A673 (cell line): ENCODE results near the gene PRELID2. TPM values are rescaled to one million over a fixed set of nuclear protein-coding genes. Genes with fewer than 3 reads are reported as not detected.

ENCODE experiments used
- BruUV-seq: library from RNA; stranded (reverse); fragments of 400-500 nt; replicated peaks from 2 replicates; lab custom pipeline; 2021; lab: Mats Ljungman, UMichigan
- CTCF ChIA-PET: fragments of 300-600 bp; sonication (Branson Sonifier 250); formaldehyde crosslinking; loops from one replicate; lab custom pipeline; 2022; ENCODE audit warnings: antibody characterized with exemption; lab: Charles Lee
- POLR2A ChIA-PET: fragments of 300-600 bp; sonication (Branson Sonifier 250); formaldehyde crosslinking; loops from one replicate; lab custom pipeline; 2022; ENCODE audit warnings: antibody characterized with exemption; ENCODE audit not compliant: low non-redundant PET; lab: Charles Lee
- DNase-seq: peaks from one replicate; pipeline ENCODE4 v3.0.0-alpha.2; 2015; ENCODE audit warnings: low spot score
- H3K27ac ChIP-seq: fragments of 200-600 bp; sonication (generic); 2 replicates; pipeline ENCODE4 v1.5.1; 2016; ENCODE audit warnings: mixed run types, low read depth, mild to moderate bottlenecking, mixed read lengths, antibody characterized with exemption, low read length; ENCODE audit not compliant: poor library complexity, severe bottlenecking
- H3K27me3 ChIP-seq: fragments of 200-600 bp; sonication (generic); replicated peaks from 2 replicates; pipeline ENCODE4 v1.6.1; 2017; ENCODE audit warnings: mixed run types, low read depth, mild to moderate bottlenecking, mixed read lengths, antibody characterized with exemption, low read length; ENCODE audit not compliant: insufficient read depth, poor library complexity
- H3K36me3 ChIP-seq: fragments of 200-600 bp; sonication (generic); 2 replicates; pipeline ENCODE4 v1.6.1; 2016; ENCODE audit warnings: mixed run types, mild to moderate bottlenecking, mixed read lengths, antibody characterized with exemption, low read length; ENCODE audit not compliant: insufficient read depth, poor library complexity, severe bottlenecking
- H3K4me1 ChIP-seq: fragments of 200-600 bp; sonication (generic); 2 replicates; pipeline ENCODE4 v1.6.1; 2017; ENCODE audit warnings: mixed run types, mild to moderate bottlenecking, mixed read lengths, antibody characterized with exemption, low read length; ENCODE audit not compliant: insufficient read depth, poor library complexity, severe bottlenecking
- H3K4me3 ChIP-seq: fragments of 200-600 bp; sonication (generic); 2 replicates; pipeline ENCODE4 v1.5.1; 2016; ENCODE audit warnings: low read depth, mixed run types, mild to moderate bottlenecking, mixed read lengths, low read length; ENCODE audit not compliant: poor library complexity, severe bottlenecking
- H3K9me3 ChIP-seq: fragments of 200-600 bp; sonication (generic); 2 replicates; pipeline ENCODE4 v1.6.1; 2016; ENCODE audit warnings: mixed run types, low read depth, mild to moderate bottlenecking, mixed read lengths, antibody characterized with exemption, low read length; ENCODE audit not compliant: poor library complexity, severe bottlenecking
- EZH2 ChIP-seq: fragments of 200-600 bp; sonication (generic); IDR thresholded peaks from 2 replicates; pipeline ENCODE4 v1.6.1; 2017; ENCODE audit warnings: borderline replicate concordance, low read depth, mild to moderate bottlenecking, mixed read lengths, antibody characterized with exemption, low read length; ENCODE audit not compliant: poor library complexity, severe bottlenecking
- intact Hi-C: fragments of 100-400 bp; cut with micrococcal nuclease; formaldehyde crosslinking; loops from one replicate; pipeline ENCODE4 v1.10.0; 2022; ENCODE audit not compliant: unreplicated experiment
- total RNA-seq: library from RNA; stranded (reverse); gene quantifications from 2 replicates; pipeline ENCODE4 v1.2.3, GENCODE V29; 2021
- TF ChIP-seq, protein P1 (sequence below): fragments of 300-800, 200-600 bp; sonication (generic); conservative IDR thresholded peaks from 2 replicates; pipeline ENCODE4 v1.5.1; 2017; ENCODE audit warnings: low read depth, mild to moderate bottlenecking, antibody characterized with exemption, low read length, moderate library complexity, mixed read lengths

PRELID2 gene
- total RNA-seq, 1 experiment from 2014 or later: 50.2 TPM

DNA sequence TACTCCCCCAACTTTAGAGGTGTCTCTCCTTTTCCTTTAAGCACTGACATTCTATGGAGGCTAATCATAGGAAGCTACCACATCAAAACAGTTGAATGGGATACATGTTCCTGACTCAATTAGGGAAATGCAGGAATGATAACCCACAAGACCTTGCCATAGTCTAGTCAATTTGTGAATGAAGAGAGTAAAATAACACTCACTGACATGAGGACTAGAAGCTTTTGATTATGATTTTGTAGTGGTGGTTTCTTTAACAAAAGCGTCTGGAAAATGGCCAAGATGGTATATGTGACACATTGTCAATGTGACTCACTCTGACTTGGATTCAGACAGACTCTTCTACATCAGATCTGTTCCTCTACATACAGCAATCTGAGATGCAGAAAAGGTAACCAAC, 13.7 kb upstream of the PRELID2 start:
- Histone ChIP-seq H3K4me1 (no peaks in the 10 kb centered on the region), H3K9me3 (no peaks in the 10 kb centered on the region), H3K27me3 (no peaks in the 10 kb centered on the region), H3K36me3 (no peaks in the 10 kb centered on the region), H3K4me3 (no peak overlapping the region), H3K27ac (no peak overlapping the region)
- peak; percentile 42 for DNase-seq
- POLR2A ChIA-PET: no interaction called here
- intact Hi-C loops: no loop called here
- BruUV-seq: no TSS peak
- TF ChIP-seq, protein P1, sequence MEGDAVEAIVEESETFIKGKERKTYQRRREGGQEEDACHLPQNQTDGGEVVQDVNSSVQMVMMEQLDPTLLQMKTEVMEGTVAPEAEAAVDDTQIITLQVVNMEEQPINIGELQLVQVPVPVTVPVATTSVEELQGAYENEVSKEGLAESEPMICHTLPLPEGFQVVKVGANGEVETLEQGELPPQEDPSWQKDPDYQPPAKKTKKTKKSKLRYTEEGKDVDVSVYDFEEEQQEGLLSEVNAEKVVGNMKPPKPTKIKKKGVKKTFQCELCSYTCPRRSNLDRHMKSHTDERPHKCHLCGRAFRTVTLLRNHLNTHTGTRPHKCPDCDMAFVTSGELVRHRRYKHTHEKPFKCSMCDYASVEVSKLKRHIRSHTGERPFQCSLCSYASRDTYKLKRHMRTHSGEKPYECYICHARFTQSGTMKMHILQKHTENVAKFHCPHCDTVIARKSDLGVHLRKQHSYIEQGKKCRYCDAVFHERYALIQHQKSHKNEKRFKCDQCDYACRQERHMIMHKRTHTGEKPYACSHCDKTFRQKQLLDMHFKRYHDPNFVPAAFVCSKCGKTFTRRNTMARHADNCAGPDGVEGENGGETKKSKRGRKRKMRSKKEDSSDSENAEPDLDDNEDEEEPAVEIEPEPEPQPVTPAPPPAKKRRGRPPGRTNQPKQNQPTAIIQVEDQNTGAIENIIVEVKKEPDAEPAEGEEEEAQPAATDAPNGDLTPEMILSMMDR: no peak
- TF ChIP-seq EZH2: no peak
- CTCF ChIA-PET: no interaction called here

DNA sequence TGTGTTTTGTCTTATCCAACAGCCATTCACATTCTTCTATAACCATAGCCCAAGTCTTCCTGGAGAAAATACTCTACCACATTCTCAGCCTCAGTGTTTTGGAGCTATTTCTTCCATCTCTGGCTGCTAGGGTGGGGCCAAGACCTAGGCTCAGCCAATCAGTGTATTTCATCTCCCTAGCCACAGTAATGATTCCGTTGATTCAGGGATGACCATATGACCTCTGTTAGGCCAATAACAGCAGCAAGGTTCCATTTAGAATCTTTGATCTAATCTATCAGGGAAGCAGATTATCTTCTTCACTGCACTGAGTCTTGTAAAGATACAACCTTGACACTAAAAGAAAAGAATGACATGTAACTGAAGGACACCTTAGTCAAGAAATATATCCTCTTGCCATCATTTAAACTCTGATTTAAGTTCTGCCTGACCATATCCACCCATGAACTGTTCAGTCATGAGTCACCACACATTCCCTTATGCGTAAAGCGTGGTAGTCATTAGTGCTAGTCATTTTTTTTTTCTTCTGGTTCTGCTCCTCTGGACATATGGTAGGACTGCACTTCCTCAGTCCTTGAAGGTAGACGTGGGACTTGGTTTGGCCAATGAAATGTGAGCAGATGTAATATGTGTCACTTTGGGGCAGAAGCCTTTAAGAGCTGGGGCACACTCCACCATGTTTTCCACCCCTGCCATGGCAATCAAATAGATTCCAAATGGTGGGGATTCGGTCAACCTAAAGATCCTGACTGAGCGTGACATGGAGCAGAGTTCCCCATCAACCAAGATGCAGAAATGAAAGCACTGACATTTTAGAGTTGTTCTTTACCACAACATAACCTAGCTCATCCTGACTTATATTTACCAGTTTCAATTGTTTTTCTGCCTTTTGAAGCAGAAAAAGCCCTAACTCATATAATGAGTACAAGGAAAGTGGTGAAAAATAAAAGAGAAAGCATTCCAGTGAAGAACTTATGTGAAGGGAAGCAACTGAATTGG, 12.7 kb upstream of the PRELID2 start:
- Histone ChIP-seq H3K36me3 (no peaks in the 10 kb centered on the region), H3K27ac (no peak overlapping the region), H3K27me3 (no peaks in the 10 kb centered on the region), H3K9me3 (no peaks in the 10 kb centered on the region), H3K4me3 (no peak overlapping the region), H3K4me1 (no peaks in the 10 kb centered on the region)
- ChIA-PET CTCF (no interaction called here), POLR2A (no interaction called here)
- no peak for TF ChIP-seq EZH2
- TF ChIP-seq, protein P1: no peak
- BruUV-seq: no TSS peak
- DNase-seq: no peak
- intact Hi-C loops: no loop called here

DNA sequence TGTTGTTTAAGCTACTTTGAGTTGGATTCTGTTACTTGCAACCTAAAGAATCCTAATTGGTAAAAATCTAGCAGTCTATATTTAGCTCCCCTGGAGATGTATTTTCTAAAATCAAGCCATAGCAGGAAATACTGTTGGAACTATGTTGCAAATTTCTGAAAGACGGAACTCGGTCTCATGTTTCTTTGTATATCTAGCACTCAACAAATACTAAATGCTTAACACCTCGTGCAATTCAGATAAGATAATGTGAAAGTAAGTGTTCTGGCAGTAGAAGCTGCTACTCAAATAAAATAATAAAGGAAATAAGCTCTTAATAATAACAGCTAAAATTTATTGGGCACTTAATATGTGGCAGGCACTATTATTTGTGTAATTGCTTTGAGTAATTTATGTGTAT, 10.9 kb upstream of the PRELID2 start:
- CTCF ChIA-PET: no interaction called here
- H3K4me3 ChIP-seq: no peak overlapping the region
- POLR2A ChIA-PET: no interaction called here
- no peaks in the 10 kb centered on the region for H3K9me3 ChIP-seq
- no peak for DNase-seq
- no peaks in the 10 kb centered on the region for H3K36me3 ChIP-seq
- no peak overlapping the region for H3K27ac ChIP-seq
- H3K4me1 ChIP-seq: no peaks in the 10 kb centered on the region
- intact Hi-C loops: no loop called here
- no peaks in the 10 kb centered on the region for H3K27me3 ChIP-seq
- no peak for TF ChIP-seq EZH2
- TF ChIP-seq, protein P1: no peak
- no TSS peak for BruUV-seq
